Measurements from ENCODE around the gene VMP1.

The VMP1 gene

GRCh38 chr17:59722623-59723022 lies 15.2 kb downstream of the VMP1 start:
- no peak for TF ChIP-seq CTCF (IDR thresholded peaks at IDR 0.05; ENCODE audit: low read depth, low read length, missing control alignments)
- no peak for DNase-seq (ENCODE audit: low read depth)
- no peak overlapping the region for H3K4me3 ChIP-seq (ENCODE audit: low read depth, low read length)

- no peak for TF ChIP-seq CTCF (IDR thresholded peaks at IDR 0.05; ENCODE audit: low read depth, low read length, missing control alignments)
- H3K4me3 ChIP-seq (ENCODE audit: low read depth, low read length): no peak overlapping the region
- no peak for DNase-seq (ENCODE audit: low read depth)
These were observed 15.6 kb downstream of the VMP1 start for GRCh38 chr17:59723041-59723440.

GRCh38 chr17:59723607-59724006 lies 16.2 kb downstream of the VMP1 start:
- DNase-seq (ENCODE audit: low read depth): no peak
- no peak overlapping the region for H3K4me3 ChIP-seq (ENCODE audit: low read depth, low read length)
- no peak for TF ChIP-seq CTCF (IDR thresholded peaks at IDR 0.05; ENCODE audit: low read depth, low read length, missing control alignments)

GRCh38 chr17:59725691-59726090 lies 18.2 kb downstream of the VMP1 start:
- H3K4me3 ChIP-seq (ENCODE audit: low read depth, low read length): no peak overlapping the region
- TF ChIP-seq CTCF (IDR thresholded peaks at IDR 0.05; ENCODE audit: low read depth, low read length, missing control alignments): no peak
- no peak for DNase-seq (ENCODE audit: low read depth)

DNA sequence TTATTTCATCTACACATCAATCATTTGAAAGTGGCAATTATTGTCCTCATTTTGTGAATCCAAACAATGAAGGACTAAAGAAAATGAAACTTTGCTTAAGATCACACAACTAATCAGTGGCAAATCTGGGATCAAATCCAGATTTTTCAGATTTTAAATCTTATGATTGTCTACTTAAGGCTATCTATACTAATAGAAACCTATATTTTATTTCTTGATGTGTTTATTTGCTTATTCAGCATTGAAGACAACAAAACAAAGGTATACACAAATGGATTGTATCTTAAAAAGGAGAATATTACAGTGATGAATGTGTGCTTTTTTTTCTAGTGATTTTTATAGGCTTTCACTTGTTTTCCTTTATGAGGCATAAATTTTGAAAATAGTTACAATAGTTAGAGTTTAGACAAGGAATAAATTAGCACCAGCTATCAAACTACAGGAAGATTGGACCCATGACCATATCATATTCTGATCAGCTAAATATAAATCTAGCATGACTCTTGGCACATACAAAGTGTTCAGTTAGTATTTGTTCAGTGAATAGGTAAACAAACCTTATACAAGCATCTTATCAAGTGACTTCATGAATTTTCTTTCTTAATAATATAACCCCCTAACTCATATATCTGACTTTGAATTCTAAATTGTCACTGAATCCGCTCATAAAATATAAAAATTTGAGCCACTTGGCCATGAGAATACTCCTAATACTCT lies 20.5 kb downstream of the VMP1 start:
- TF ChIP-seq CTCF (IDR thresholded peaks at IDR 0.05; ENCODE audit: low read depth, low read length, missing control alignments): no peak
- no peak overlapping the region for H3K4me3 ChIP-seq (ENCODE audit: low read depth, low read length)
- no peak for DNase-seq (ENCODE audit: low read depth)

GRCh38 chr17:59730268-59730834 lies 22.9 kb downstream of the VMP1 start:
- H3K4me3 ChIP-seq (ENCODE audit: low read depth, low read length): no peak overlapping the region
- no peak for DNase-seq (ENCODE audit: low read depth)
- TF ChIP-seq CTCF (IDR thresholded peaks at IDR 0.05; ENCODE audit: low read depth, low read length, missing control alignments): no peak

DNA sequence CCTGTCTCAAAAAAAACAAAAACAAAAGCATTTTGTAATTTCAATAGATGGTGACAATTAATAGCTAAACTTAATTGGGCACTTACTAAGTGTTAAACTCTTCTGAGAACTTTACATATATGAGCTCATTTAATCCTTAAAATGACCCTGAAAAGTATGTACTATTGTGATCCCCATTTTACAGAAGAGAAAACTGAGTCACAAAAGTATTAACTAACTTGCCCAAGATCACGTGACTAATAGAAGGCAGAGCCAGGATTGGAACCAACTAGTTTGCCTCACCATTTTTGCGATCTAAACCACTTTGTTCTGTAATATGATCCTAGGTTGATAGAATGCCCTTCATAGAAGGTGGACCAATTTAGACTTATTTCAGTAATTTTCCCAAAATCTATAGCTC lies 26.2 kb downstream of the VMP1 start:
- no peak for TF ChIP-seq CTCF (IDR thresholded peaks at IDR 0.05; ENCODE audit: low read depth, low read length, missing control alignments)
- H3K4me3 ChIP-seq (ENCODE audit: low read depth, low read length): no peak overlapping the region
- no peak for DNase-seq (ENCODE audit: low read depth)
